ENCODE measurements around the gene DNAAF1.

DNA sequence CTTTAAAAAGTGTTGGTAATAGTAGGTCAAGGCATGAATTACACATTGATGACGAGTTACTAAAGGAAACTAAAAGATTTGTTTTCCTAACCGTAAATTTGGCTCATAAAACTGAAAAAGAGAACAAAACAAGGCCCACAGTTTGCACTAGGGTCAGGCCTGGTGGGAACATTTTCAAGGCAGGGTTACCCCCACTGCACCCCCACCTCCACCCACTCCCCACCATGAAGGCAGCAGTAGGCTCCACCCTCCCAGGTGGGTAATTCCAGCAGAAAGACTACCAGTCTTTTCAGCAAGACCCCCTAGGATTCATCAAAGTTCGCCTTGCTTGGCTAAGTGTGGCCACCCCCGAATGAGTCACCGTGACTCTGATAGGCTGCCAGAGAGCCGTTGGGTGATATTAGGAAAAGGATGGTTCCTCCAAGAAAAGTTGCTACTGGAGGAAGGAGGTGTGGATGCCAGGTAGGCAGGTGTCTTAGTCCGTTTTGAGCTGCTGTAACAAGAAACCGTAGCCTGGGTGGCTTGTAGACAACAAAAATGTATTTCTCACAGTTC is 8.6 kb downstream of the DNAAF1 start:
- TF ChIP-seq, protein P1, sequence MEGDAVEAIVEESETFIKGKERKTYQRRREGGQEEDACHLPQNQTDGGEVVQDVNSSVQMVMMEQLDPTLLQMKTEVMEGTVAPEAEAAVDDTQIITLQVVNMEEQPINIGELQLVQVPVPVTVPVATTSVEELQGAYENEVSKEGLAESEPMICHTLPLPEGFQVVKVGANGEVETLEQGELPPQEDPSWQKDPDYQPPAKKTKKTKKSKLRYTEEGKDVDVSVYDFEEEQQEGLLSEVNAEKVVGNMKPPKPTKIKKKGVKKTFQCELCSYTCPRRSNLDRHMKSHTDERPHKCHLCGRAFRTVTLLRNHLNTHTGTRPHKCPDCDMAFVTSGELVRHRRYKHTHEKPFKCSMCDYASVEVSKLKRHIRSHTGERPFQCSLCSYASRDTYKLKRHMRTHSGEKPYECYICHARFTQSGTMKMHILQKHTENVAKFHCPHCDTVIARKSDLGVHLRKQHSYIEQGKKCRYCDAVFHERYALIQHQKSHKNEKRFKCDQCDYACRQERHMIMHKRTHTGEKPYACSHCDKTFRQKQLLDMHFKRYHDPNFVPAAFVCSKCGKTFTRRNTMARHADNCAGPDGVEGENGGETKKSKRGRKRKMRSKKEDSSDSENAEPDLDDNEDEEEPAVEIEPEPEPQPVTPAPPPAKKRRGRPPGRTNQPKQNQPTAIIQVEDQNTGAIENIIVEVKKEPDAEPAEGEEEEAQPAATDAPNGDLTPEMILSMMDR (IDR thresholded peaks at IDR 0.05): no peak
- TF ChIP-seq EZH2 (IDR thresholded peaks at IDR 0.05) (no peak), EZH2phosphoT487 (IDR thresholded peaks at IDR 0.05) (no peak)
